Astrocyte (in vitro differentiated cells and primary cell): ENCODE results near the gene FAT1. TPM values are rescaled to one million over a fixed set of nuclear protein-coding genes. Genes with fewer than 3 reads are reported as not detected.

Source experiments
- DNase-seq: peaks from one replicate; pipeline ENCODE4 v3.0.0-alpha.2; 2010; ENCODE audit warnings: low read depth
- FAIRE-seq: peaks from 2 replicates; lab custom pipeline; 2011; peaks lifted over from hg19 to GRCh38; lab: Jason Lieb, UNC
- H2AFZ ChIP-seq: 2 replicates; pipeline ENCODE4 v1.6.0; 2012; ENCODE audit warnings: low read depth, low read length, inconsistent platforms
- H3K27ac ChIP-seq: 2 replicates; pipeline ENCODE4 v1.5.1; 2011; ENCODE audit warnings: low read depth, low read length, inconsistent platforms
- H3K27me3 ChIP-seq: 2 replicates; pipeline ENCODE4 v1.6.0; 2011; ENCODE audit warnings: low read length, inconsistent platforms; ENCODE audit not compliant: insufficient read depth
- H3K36me3 ChIP-seq: 2 replicates; pipeline ENCODE4 v1.5.1; 2011; ENCODE audit warnings: low read length, inconsistent platforms; ENCODE audit not compliant: insufficient read depth
- H3K4me1 ChIP-seq: 2 replicates; pipeline ENCODE4 v1.5.1; 2011; ENCODE audit warnings: low read length, inconsistent platforms; ENCODE audit not compliant: insufficient read depth
- H3K4me2 ChIP-seq: 2 replicates; pipeline ENCODE4 v1.6.0; 2012; ENCODE audit warnings: low read length, inconsistent platforms
- H3K4me3 ChIP-seq: 2 replicates; pipeline ENCODE4 v1.5.1; 2011; ENCODE audit warnings: low read depth, mild to moderate bottlenecking, low read length, inconsistent platforms; ENCODE audit not compliant: insufficient read depth
- H3K79me2 ChIP-seq: 2 replicates; pipeline ENCODE4 v1.6.0; 2012; ENCODE audit warnings: mild to moderate bottlenecking, low read length, inconsistent platforms; ENCODE audit not compliant: insufficient read depth
- H3K9ac ChIP-seq: 2 replicates; pipeline ENCODE4 v1.6.0; 2012; ENCODE audit warnings: mild to moderate bottlenecking, low read length, inconsistent platforms
- H3K9me3 ChIP-seq: 2 replicates; pipeline ENCODE4 v1.5.1; 2012; ENCODE audit warnings: low read depth, mild to moderate bottlenecking, low read length, inconsistent platforms; ENCODE audit not compliant: insufficient read depth
- H4K20me1 ChIP-seq: 2 replicates; pipeline ENCODE4 v1.6.0; 2012; ENCODE audit warnings: low read length, inconsistent platforms; ENCODE audit not compliant: insufficient read depth
- H3K27ac Mint-ChIP-seq: one replicate; pipeline ENCODE4 v1.8.0; 2021; ENCODE audit warnings: mild to moderate bottlenecking, mixed read lengths; ENCODE audit not compliant: unreplicated experiment
- H3K27me3 Mint-ChIP-seq: one replicate; pipeline ENCODE4 v1.8.0; 2021; ENCODE audit warnings: low read depth, mixed read lengths; ENCODE audit not compliant: unreplicated experiment
- H3K36me3 Mint-ChIP-seq: one replicate; pipeline ENCODE4 v1.8.0; 2021; ENCODE audit warnings: low read depth, mixed read lengths; ENCODE audit not compliant: unreplicated experiment
- H3K4me1 Mint-ChIP-seq: one replicate; pipeline ENCODE4 v1.8.0; 2021; ENCODE audit warnings: low read depth, mixed read lengths; ENCODE audit not compliant: unreplicated experiment
- H3K4me3 Mint-ChIP-seq: one replicate; pipeline ENCODE4 v1.8.0; 2021; ENCODE audit warnings: mild to moderate bottlenecking, moderate library complexity, mixed read lengths; ENCODE audit not compliant: unreplicated experiment
- H3K9me3 Mint-ChIP-seq: one replicate; pipeline ENCODE4 v1.8.0; 2021; ENCODE audit warnings: mild to moderate bottlenecking, mixed read lengths; ENCODE audit not compliant: unreplicated experiment
- EZH2 ChIP-seq: IDR thresholded peaks from 2 replicates; pipeline ENCODE4 v1.6.1; 2012; ENCODE audit warnings: mild to moderate bottlenecking, low read length, inconsistent platforms; ENCODE audit not compliant: insufficient read depth
- total RNA-seq: library from RNA; stranded (reverse); gene quantifications from 2 replicates; pipeline ENCODE4 v1.2.1, GENCODE V29; 2021
- TF ChIP-seq, protein P1 (sequence below): IDR thresholded peaks from 2 replicates; pipeline ENCODE4 v1.5.1; 2011; ENCODE audit warnings: low read depth, mild to moderate bottlenecking, inconsistent platforms, low read length, moderate library complexity; ENCODE audit not compliant: insufficient read depth

Gene FAT1
- total RNA-seq, 1 donor from 2014 or later: 590 TPM

- Histone ChIP-seq H3K36me3 (no peaks in the 10 kb centered on the region), H3K4me3 (no peak overlapping the region), H3K9me3 (no peaks in the 10 kb centered on the region), H3K4me2 (no peak overlapping the region), H4K20me1 (no peaks in the 10 kb centered on the region), H3K9ac (no peak overlapping the region), H2AFZ (no peak overlapping the region), H3K27me3 (no peaks in the 10 kb centered on the region), H3K4me1 (peaks cover 16% of the 10 kb centered on the region), H3K79me2 (peaks cover 9% of the 10 kb centered on the region), H3K27ac (no peak overlapping the region)
- Mint-ChIP-seq H3K4me3 (no peak overlapping the region), H3K4me1 (peaks cover 24% of the 10 kb centered on the region), H3K36me3 (no peaks in the 10 kb centered on the region), H3K27me3 (no peaks in the 10 kb centered on the region), H3K27ac (no peak overlapping the region), H3K9me3 (no peaks in the 10 kb centered on the region)
- TF ChIP-seq, protein P1, sequence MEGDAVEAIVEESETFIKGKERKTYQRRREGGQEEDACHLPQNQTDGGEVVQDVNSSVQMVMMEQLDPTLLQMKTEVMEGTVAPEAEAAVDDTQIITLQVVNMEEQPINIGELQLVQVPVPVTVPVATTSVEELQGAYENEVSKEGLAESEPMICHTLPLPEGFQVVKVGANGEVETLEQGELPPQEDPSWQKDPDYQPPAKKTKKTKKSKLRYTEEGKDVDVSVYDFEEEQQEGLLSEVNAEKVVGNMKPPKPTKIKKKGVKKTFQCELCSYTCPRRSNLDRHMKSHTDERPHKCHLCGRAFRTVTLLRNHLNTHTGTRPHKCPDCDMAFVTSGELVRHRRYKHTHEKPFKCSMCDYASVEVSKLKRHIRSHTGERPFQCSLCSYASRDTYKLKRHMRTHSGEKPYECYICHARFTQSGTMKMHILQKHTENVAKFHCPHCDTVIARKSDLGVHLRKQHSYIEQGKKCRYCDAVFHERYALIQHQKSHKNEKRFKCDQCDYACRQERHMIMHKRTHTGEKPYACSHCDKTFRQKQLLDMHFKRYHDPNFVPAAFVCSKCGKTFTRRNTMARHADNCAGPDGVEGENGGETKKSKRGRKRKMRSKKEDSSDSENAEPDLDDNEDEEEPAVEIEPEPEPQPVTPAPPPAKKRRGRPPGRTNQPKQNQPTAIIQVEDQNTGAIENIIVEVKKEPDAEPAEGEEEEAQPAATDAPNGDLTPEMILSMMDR: no peak
- TF ChIP-seq EZH2: no peak
- DNase-seq: no peak
- FAIRE-seq: no peak
These were observed 7.0 kb upstream of the FAT1 start for GRCh38 chr4:186730621-186731020.

DNA sequence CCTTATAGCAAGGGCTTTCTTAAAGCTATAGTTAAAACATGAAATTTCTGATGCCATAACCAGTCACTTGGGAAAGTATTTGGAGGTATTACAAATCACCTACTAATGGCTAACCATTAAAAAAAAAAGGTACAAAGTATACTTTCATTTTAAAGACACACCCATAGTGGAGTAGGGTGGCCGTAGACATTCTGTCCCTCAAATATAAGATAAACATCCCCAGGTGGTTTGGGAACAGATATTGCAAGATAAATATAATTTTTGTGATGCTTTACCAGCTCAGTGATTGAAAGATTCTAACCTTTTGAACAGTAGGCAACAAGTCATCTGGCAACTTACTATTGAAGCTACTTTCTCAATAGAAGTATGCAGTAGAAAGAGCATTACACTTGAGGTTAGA is 6.2 kb upstream of the FAT1 start:
- no peak overlapping the region for H3K27ac Mint-ChIP-seq
- Histone ChIP-seq H3K4me1 (peaks cover 16% of the 10 kb centered on the region), H3K4me2 (no peak overlapping the region), H2AFZ (no peak overlapping the region), H4K20me1 (peaks cover 5% of the 10 kb centered on the region), H3K9me3 (no peaks in the 10 kb centered on the region), H3K36me3 (no peaks in the 10 kb centered on the region), H3K9ac (no peak overlapping the region), H3K27ac (no peak overlapping the region), H3K4me3 (no peak overlapping the region), H3K79me2 (peaks cover 16% of the 10 kb centered on the region), H3K27me3 (no peaks in the 10 kb centered on the region)
- FAIRE-seq (no peak), DNase-seq (no peak)
- H3K36me3 Mint-ChIP-seq: peaks cover 2% of the 10 kb centered on the region
- H3K4me3 Mint-ChIP-seq: no peak overlapping the region
- TF ChIP-seq EZH2: no peak
- TF ChIP-seq, protein P1: no peak
- H3K27me3 Mint-ChIP-seq: no peaks in the 10 kb centered on the region
- H3K9me3 Mint-ChIP-seq: no peaks in the 10 kb centered on the region
- peaks cover 21% of the 10 kb centered on the region for H3K4me1 Mint-ChIP-seq

DNA sequence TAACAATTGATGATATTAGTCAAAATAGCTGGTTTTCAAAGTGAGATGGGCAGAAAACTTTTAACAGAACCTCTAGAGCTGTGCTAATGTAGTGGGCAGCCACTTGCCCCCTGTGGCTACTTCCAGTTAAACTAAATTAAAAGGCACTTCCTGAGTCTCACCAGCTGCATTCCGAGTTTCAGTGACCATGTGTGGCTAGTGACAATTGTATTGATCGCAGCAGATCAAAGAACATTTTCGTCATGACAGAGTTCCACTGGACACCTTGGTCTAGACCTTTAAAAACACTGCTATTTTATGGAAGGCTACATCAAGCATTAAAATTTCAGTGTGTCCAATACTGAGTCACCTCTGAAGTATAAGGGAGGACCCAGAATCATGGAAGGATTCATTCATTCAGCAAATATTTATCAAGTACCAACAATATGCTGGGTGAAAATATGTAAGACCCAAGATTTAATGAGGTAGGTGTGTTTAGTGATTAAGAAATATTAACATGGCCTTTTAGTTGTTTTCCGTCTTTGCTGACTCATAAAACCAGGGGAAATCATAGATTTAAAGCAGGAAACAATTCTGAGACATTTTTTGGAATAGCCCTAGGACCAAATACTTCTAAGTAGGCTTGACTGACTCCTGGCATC is 5.1 kb upstream of the FAT1 start:
- peak overlapping the region; percentile 89 for H3K4me3 Mint-ChIP-seq

More for the DNA sequence above, 5.1 kb upstream of the FAT1 start:
- peaks cover 6% of the 10 kb centered on the region for H3K36me3 Mint-ChIP-seq
- DNase-seq (peak; percentile 61), FAIRE-seq (no peak)
- Histone ChIP-seq H4K20me1 (peaks cover 12% of the 10 kb centered on the region), H3K9ac (no peak overlapping the region), H3K4me3 (no peak overlapping the region), H3K4me2 (peak overlapping the region; percentile 92), H3K9me3 (no peaks in the 10 kb centered on the region), H3K4me1 (peaks cover 16% of the 10 kb centered on the region), H3K79me2 (peaks cover 27% of the 10 kb centered on the region), H3K27ac (peak overlapping the region; percentile 6), H3K27me3 (no peaks in the 10 kb centered on the region), H3K36me3 (no peaks in the 10 kb centered on the region), H2AFZ (no peak overlapping the region)
- peak overlapping the region; percentile 30 for H3K27ac Mint-ChIP-seq
- peaks cover 2% of the 10 kb centered on the region for H3K9me3 Mint-ChIP-seq
- TF ChIP-seq, protein P1: no peak
- no peak for TF ChIP-seq EZH2
- H3K27me3 Mint-ChIP-seq: no peaks in the 10 kb centered on the region
- H3K4me1 Mint-ChIP-seq: peaks cover 15% of the 10 kb centered on the region
